Measurements from ENCODE around the gene ATRNL1.

DNA sequence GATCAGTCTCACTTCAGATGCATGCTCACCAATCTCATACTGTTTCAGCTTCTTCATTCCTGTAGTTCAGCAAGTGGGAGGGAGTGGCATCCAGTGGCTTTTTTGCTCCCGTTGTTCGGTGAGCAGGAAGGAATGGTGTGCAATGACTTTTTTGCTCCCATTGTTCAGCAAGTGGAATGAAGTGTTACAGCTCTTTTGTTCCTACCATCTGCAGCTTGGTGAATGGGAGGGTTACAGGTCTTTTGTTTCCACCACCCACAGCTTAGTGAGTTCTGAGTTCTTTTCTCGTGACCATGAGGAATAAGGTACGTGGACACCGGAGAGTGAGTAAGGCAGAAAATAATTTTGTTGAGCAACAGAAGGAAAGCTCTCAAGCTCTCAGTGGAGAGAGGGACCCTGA lies 363.6 kb downstream of the ATRNL1 start:
- no peak for TF ChIP-seq POLR2A (IDR thresholded peaks at IDR 0.05; ENCODE audit: control extremely low read depth in 1 of 2, low read depth in 2 of 2, low read length in 2 of 2)
- TF ChIP-seq, protein P1, sequence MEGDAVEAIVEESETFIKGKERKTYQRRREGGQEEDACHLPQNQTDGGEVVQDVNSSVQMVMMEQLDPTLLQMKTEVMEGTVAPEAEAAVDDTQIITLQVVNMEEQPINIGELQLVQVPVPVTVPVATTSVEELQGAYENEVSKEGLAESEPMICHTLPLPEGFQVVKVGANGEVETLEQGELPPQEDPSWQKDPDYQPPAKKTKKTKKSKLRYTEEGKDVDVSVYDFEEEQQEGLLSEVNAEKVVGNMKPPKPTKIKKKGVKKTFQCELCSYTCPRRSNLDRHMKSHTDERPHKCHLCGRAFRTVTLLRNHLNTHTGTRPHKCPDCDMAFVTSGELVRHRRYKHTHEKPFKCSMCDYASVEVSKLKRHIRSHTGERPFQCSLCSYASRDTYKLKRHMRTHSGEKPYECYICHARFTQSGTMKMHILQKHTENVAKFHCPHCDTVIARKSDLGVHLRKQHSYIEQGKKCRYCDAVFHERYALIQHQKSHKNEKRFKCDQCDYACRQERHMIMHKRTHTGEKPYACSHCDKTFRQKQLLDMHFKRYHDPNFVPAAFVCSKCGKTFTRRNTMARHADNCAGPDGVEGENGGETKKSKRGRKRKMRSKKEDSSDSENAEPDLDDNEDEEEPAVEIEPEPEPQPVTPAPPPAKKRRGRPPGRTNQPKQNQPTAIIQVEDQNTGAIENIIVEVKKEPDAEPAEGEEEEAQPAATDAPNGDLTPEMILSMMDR (IDR thresholded peaks at IDR 0.05; ENCODE audit: control extremely low read depth in 1 of 3, insufficient read depth in 1 of 3, low read depth in 1 of 3, low read length in 3 of 3) = no peak
- TF ChIP-seq KDM1A (IDR thresholded peaks at IDR 0.05; ENCODE audit: borderline replicate concordance, low read length) = no peak
- TF ChIP-seq RAD21 (IDR thresholded peaks at IDR 0.05 in 1 of 2, conservative IDR thresholded peaks at IDR 0.05 in 1 of 2; ENCODE audit: low read depth in 2 of 2, low read length in 2 of 2) = no peak
- TF ChIP-seq TBP (IDR thresholded peaks at IDR 0.05; ENCODE audit: low read depth, low read length) = no peak
- TF ChIP-seq EGR1 (IDR thresholded peaks at IDR 0.05; ENCODE audit: borderline replicate concordance, low read depth, low read length) = no peak
- no peak for TF ChIP-seq RXRA (IDR thresholded peaks at IDR 0.05; ENCODE audit: insufficient read depth, low read depth, low read length)
- no peak for TF ChIP-seq GABPA (IDR thresholded peaks at IDR 0.05; ENCODE audit: borderline replicate concordance, insufficient read depth, low read length)
- TF ChIP-seq KDM5A (IDR thresholded peaks at IDR 0.05; ENCODE audit: low read length) = no peak
- TF ChIP-seq, protein P2, sequence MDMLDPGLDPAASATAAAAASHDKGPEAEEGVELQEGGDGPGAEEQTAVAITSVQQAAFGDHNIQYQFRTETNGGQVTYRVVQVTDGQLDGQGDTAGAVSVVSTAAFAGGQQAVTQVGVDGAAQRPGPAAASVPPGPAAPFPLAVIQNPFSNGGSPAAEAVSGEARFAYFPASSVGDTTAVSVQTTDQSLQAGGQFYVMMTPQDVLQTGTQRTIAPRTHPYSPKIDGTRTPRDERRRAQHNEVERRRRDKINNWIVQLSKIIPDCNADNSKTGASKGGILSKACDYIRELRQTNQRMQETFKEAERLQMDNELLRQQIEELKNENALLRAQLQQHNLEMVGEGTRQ (IDR thresholded peaks at IDR 0.05; ENCODE audit: low read length) = no peak

Data from H1 (cell line).